CD14-positive monocyte (primary cell): Measurements from ENCODE around the gene CPOX. TPM values are rescaled to one million over a fixed set of nuclear protein-coding genes. Genes with fewer than 3 reads are reported as not detected.
A peak's percentile ranks its signal among the peaks of the same experiment; 100 is the strongest.

ENCODE experiments used
- DNase-seq, 3 donors: peaks; one replicate each; pipeline ENCODE4 v3.0.0-alpha.2; 2011 to 2022
- H2AFZ ChIP-seq: 2 replicates; pipeline ENCODE4 v1.6.0; 2012; ENCODE audit warnings: mild to moderate bottlenecking, low read depth, low read length, inconsistent platforms; ENCODE audit not compliant: insufficient read depth, poor library complexity, severe bottlenecking
- H3K27ac ChIP-seq, 2 donors: 1 replicate in 1 of 2; 2 replicates in 1 of 2; pipeline ENCODE4 v1.5.1; 2012 to 2013; ENCODE audit warnings: low read length in 2 of 2, control low read depth in 1 of 2, inconsistent platforms in 1 of 2, low read depth in 1 of 2, mild to moderate bottlenecking in 1 of 2
- H3K27me3 ChIP-seq, 2 donors: one replicate each; pipeline versions ENCODE4 v1.6.0 to v1.6.1; 2011 to 2013; ENCODE audit warnings: low read length in 2 of 2; ENCODE audit not compliant: control insufficient read depth in 2 of 2, insufficient read depth in 2 of 2
- H3K36me3 ChIP-seq, 2 donors: replicated peaks in 1 of 2; 1 replicate in 1 of 2; 2 replicates in 1 of 2; pipeline versions ENCODE4 v1.5.1 to v1.6.1; 2012 to 2013; ENCODE audit warnings: low read length in 2 of 2, control low read depth in 1 of 2, inconsistent platforms in 1 of 2, mild to moderate bottlenecking in 1 of 2; ENCODE audit not compliant: insufficient read depth in 2 of 2, control insufficient read depth in 1 of 2
- H3K4me1 ChIP-seq, 2 donors: 1 replicate in 1 of 2; 2 replicates in 1 of 2; pipeline versions ENCODE4 v1.5.1 to v1.6.1; 2012 to 2013; ENCODE audit warnings: low read length in 2 of 2, control low read depth in 1 of 2, inconsistent platforms in 1 of 2, mild to moderate bottlenecking in 1 of 2, moderate library complexity in 1 of 2; ENCODE audit not compliant: insufficient read depth in 2 of 2, control insufficient read depth in 1 of 2
- H3K4me2 ChIP-seq: replicated peaks from 2 replicates; pipeline ENCODE3; 2012; ENCODE audit warnings: low read length, moderate library complexity, mild to moderate bottlenecking; ENCODE audit not compliant: poor library complexity, severe bottlenecking; ENCODE audit errors: extremely low read depth
- H3K4me3 ChIP-seq, 3 experiments: fragments of 200-600 bp in 1 of 3; sonication (generic) in 1 of 3; replicated peaks in 1 of 3; 1 replicate in 2 of 3; 2 replicates in 1 of 3; pipeline ENCODE4 v1.5.1; 2011 to 2013; ENCODE audit warnings: low read length in 3 of 3, mild to moderate bottlenecking in 3 of 3, control low read depth in 2 of 3, low read depth in 2 of 3, inconsistent platforms in 1 of 3, moderate library complexity in 1 of 3
- H3K79me2 ChIP-seq: 2 replicates; pipeline ENCODE4 v1.6.0; 2012; ENCODE audit warnings: mild to moderate bottlenecking, control low read depth, inconsistent platforms, low read length, moderate library complexity; ENCODE audit not compliant: insufficient read depth
- H3K9ac ChIP-seq: 2 replicates; pipeline ENCODE4 v1.6.0; 2017; ENCODE audit warnings: low read length, mild to moderate bottlenecking; ENCODE audit not compliant: insufficient read depth, poor library complexity, severe bottlenecking
- H3K9me3 ChIP-seq, 2 donors: replicated peaks in 1 of 2; 1 replicate in 1 of 2; 2 replicates in 1 of 2; pipeline versions ENCODE4 v1.5.1 to v1.6.1; 2012 to 2013; ENCODE audit warnings: low read length in 2 of 2, control low read depth in 1 of 2; ENCODE audit not compliant: control insufficient read depth in 1 of 2, insufficient read depth in 1 of 2
- H4K20me1 ChIP-seq: 2 replicates; pipeline ENCODE4 v1.6.0; 2012; ENCODE audit warnings: mild to moderate bottlenecking, low read length, control low read depth, moderate library complexity; ENCODE audit not compliant: insufficient read depth
- H3K27ac Mint-ChIP-seq, 7 donors: one replicate each; pipeline ENCODE4 v1.8.0; 2020; ENCODE audit warnings: mild to moderate bottlenecking in 7 of 7, mixed read lengths in 7 of 7, moderate library complexity in 6 of 7, inconsistent platforms in 2 of 7
- H3K27me3 Mint-ChIP-seq, 3 donors: one replicate each; pipeline ENCODE4 v1.8.0; 2021 to 2022; ENCODE audit warnings: low read depth in 3 of 3, mild to moderate bottlenecking in 3 of 3, mixed read lengths in 3 of 3, moderate library complexity in 3 of 3, inconsistent platforms in 1 of 3
- H3K36me3 Mint-ChIP-seq, 2 donors: one replicate each; pipeline ENCODE4 v1.8.0; 2020; ENCODE audit warnings: mixed read lengths in 2 of 2, inconsistent platforms in 1 of 2, mild to moderate bottlenecking in 1 of 2
- H3K4me1 Mint-ChIP-seq: one replicate; pipeline ENCODE4 v1.8.0; 2020; ENCODE audit warnings: mild to moderate bottlenecking, mixed read lengths
- H3K4me3 Mint-ChIP-seq, 2 donors: one replicate each; pipeline ENCODE4 v1.8.0; 2020; ENCODE audit warnings: mild to moderate bottlenecking in 2 of 2, mixed read lengths in 2 of 2, moderate library complexity in 1 of 2
- H3K9me3 Mint-ChIP-seq, 7 donors: one replicate each; pipeline ENCODE4 v1.8.0; 2020 to 2022; ENCODE audit warnings: mixed read lengths in 7 of 7, mild to moderate bottlenecking in 6 of 7, moderate library complexity in 6 of 7, inconsistent platforms in 2 of 7
- WGBS: methylation state at CpG from one replicate; pipeline ENCODE4 v1.1.5; 2013; ENCODE audit warnings: missing lambda C conversion rate; ENCODE audit not compliant: insufficient coverage; 5-methylcytosine and 5-hydroxymethylcytosine counted together
- intact Hi-C, 2 donors: fragments of 100-400 bp; cut with micrococcal nuclease; formaldehyde crosslinking; loops; one replicate each; pipeline versions ENCODE4 v1.15.0 to v1.15.1; 2023
- polyA plus RNA-seq, 3 donors: library from polyadenylated mRNA; depleted of rRNA in 1 of 3; unstranded in 2 of 3; stranded (reverse) in 1 of 3; fragments of 300-500 nt in 2 of 3; fragments of >200 nt in 1 of 3; fragmentation: Illumina TruSeq in 2 of 3; gene quantifications; 1 replicate in 2 of 3; 2 replicates in 1 of 3; pipeline ENCODE4 v1.2.3, GENCODE V29; 2012 to 2021
- TF ChIP-seq, protein P1 (sequence below): fragments of 200-600 bp; IDR thresholded peaks from one replicate; pipeline ENCODE4 v1.8.0; 2022; ENCODE audit warnings: antibody characterized with exemption, mild to moderate bottlenecking

Gene CPOX
- polyA plus RNA-seq, 3 donors = 4.2 to 12.8 (median 5.2) TPM

DNA sequence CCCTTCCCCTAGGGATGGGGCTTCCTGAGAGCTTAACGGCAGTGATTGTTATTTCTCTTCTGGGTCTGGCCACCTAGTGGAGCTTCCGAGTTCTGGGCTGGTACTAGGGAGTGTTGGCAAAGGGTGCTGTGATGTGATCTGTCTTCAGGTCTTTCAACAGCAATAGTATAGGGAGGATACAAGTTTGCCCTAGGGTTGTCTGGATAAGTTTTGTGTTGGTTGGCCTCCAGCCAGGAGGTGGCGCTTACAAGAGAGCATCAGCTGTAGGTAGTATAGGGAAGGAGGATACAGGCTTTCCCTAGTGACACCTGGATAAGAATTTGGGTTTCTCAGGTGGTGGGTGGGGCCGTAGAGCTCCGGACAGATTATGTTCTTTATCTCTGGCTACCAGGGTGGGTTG lies 19.2 kb upstream of the CPOX start:
- H3K4me1 Mint-ChIP-seq = peaks cover 13% of the 10 kb centered on the region
- peak overlapping the region in 1 of 2 donors; percentile 76 for H3K4me3 Mint-ChIP-seq
- Histone ChIP-seq H3K27ac (peak overlapping the region in 1 of 2 donors; percentile 68), H3K36me3 (no peaks in the 10 kb centered on the region), H3K27me3 (no peaks in the 10 kb centered on the region), H4K20me1 (no peaks in the 10 kb centered on the region), H3K9me3 (no peaks in the 10 kb centered on the region), H3K4me3 (no peak overlapping the region), H3K79me2 (no peaks in the 10 kb centered on the region), H3K4me2 (peak overlapping the region; percentile 60), H3K9ac (no peak overlapping the region), H3K4me1 (peaks cover 11 to 12% of the 10 kb centered on the region in 2 donors), H2AFZ (peak overlapping the region; percentile 78)
- peaks cover 0 to 9% (median 4%) of the 10 kb centered on the region in 7 donors for H3K9me3 Mint-ChIP-seq
- H3K27me3 Mint-ChIP-seq = peaks cover 0 to 1% (median 0%) of the 10 kb centered on the region in 3 donors
- H3K27ac Mint-ChIP-seq = peak overlapping the region; percentile 28 to 83 (median 68)
- DNase-seq = no peak
- TF ChIP-seq, protein P1, sequence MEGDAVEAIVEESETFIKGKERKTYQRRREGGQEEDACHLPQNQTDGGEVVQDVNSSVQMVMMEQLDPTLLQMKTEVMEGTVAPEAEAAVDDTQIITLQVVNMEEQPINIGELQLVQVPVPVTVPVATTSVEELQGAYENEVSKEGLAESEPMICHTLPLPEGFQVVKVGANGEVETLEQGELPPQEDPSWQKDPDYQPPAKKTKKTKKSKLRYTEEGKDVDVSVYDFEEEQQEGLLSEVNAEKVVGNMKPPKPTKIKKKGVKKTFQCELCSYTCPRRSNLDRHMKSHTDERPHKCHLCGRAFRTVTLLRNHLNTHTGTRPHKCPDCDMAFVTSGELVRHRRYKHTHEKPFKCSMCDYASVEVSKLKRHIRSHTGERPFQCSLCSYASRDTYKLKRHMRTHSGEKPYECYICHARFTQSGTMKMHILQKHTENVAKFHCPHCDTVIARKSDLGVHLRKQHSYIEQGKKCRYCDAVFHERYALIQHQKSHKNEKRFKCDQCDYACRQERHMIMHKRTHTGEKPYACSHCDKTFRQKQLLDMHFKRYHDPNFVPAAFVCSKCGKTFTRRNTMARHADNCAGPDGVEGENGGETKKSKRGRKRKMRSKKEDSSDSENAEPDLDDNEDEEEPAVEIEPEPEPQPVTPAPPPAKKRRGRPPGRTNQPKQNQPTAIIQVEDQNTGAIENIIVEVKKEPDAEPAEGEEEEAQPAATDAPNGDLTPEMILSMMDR = no peak
- intact Hi-C loops = no loop called here
- 98% methylated on average over 5 of the region's 5 CpGs for WGBS
- H3K36me3 Mint-ChIP-seq = no peaks in the 10 kb centered on the region

DNA sequence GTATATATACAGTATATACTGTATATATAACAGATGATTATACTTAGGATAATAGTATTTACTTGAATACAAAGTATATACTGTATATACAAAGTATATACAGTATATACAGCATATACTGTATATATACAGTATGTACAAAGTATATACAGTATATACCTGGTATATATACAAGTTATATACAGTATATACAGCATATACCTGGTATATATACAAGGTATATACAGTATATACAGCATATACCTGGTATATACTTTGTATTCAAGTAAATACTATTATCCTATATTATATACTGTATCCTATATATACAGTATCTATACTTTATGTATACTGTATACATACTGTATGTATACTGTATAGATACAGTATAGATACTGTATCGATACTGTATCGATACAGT lies 14.6 kb upstream of the CPOX start:
- Histone ChIP-seq H4K20me1 (no peaks in the 10 kb centered on the region), H3K9ac (no peak overlapping the region), H2AFZ (no peak overlapping the region), H3K4me1 (peaks cover 4 to 6% of the 10 kb centered on the region in 2 donors), H3K4me2 (no peak overlapping the region), H3K4me3 (no peak overlapping the region), H3K36me3 (no peaks in the 10 kb centered on the region), H3K9me3 (no peaks in the 10 kb centered on the region), H3K27ac (no peak overlapping the region), H3K27me3 (no peaks in the 10 kb centered on the region), H3K79me2 (no peaks in the 10 kb centered on the region)
- Mint-ChIP-seq H3K9me3 (peaks cover 3 to 9% (median 5%) of the 10 kb centered on the region in 7 donors), H3K36me3 (no peaks in the 10 kb centered on the region), H3K4me3 (no peak overlapping the region), H3K4me1 (peaks cover 7% of the 10 kb centered on the region), H3K27me3 (no peaks in the 10 kb centered on the region), H3K27ac (no peak overlapping the region)
- no CpG with 5 or more reads among the region's 2 CpGs for WGBS
- no peak for DNase-seq
- TF ChIP-seq, protein P1 = no peak
- intact Hi-C loops = no loop called here
